NT2/D1 (cell line): ENCODE results near the gene C2CD2.
A peak's percentile ranks its signal among the peaks of the same experiment; 100 is the strongest.

ENCODE experiments used
- DNase-seq: peaks from one replicate; pipeline ENCODE4 v3.0.0-alpha.2; 2011; ENCODE audit warnings: low read depth, low spot score
- H3K27me3 ChIP-seq: 2 replicates; pipeline ENCODE4 v1.6.0; 2011; ENCODE audit warnings: mild to moderate bottlenecking; ENCODE audit not compliant: insufficient read length, insufficient read depth
- H3K36me3 ChIP-seq: 2 replicates; pipeline ENCODE4 v1.6.1; 2011; ENCODE audit warnings: mild to moderate bottlenecking, low read length, mixed read lengths; ENCODE audit not compliant: insufficient read depth, insufficient read length
- H3K4me1 ChIP-seq: 2 replicates; pipeline ENCODE4 v1.5.1; 2011; ENCODE audit not compliant: insufficient read depth, insufficient read length
- H3K4me3 ChIP-seq: 2 replicates; pipeline ENCODE4 v1.5.1; 2011; ENCODE audit warnings: low read depth; ENCODE audit not compliant: insufficient read length
- H3K9ac ChIP-seq: 2 replicates; pipeline ENCODE4 v1.6.0; 2011; ENCODE audit warnings: low read depth; ENCODE audit not compliant: insufficient read length
- H3K9me3 ChIP-seq: 2 replicates; pipeline ENCODE4 v1.5.1; 2011; ENCODE audit warnings: mild to moderate bottlenecking, low read length; ENCODE audit not compliant: insufficient read depth
- SUZ12 ChIP-seq: IDR thresholded peaks from 2 replicates; pipeline ENCODE4 v1.6.1; 2011; ENCODE audit not compliant: insufficient read length, insufficient read depth; ENCODE audit errors: extremely low read depth
- YY1 ChIP-seq: IDR thresholded peaks from 2 replicates; pipeline ENCODE4 v1.6.1; 2011; ENCODE audit not compliant: insufficient read length, insufficient read depth
- ZNF274 ChIP-seq: IDR thresholded peaks from 2 replicates; pipeline ENCODE4 v1.6.1; 2011; ENCODE audit warnings: mild to moderate bottlenecking, low read depth, low read length

C2CD2 gene

DNA sequence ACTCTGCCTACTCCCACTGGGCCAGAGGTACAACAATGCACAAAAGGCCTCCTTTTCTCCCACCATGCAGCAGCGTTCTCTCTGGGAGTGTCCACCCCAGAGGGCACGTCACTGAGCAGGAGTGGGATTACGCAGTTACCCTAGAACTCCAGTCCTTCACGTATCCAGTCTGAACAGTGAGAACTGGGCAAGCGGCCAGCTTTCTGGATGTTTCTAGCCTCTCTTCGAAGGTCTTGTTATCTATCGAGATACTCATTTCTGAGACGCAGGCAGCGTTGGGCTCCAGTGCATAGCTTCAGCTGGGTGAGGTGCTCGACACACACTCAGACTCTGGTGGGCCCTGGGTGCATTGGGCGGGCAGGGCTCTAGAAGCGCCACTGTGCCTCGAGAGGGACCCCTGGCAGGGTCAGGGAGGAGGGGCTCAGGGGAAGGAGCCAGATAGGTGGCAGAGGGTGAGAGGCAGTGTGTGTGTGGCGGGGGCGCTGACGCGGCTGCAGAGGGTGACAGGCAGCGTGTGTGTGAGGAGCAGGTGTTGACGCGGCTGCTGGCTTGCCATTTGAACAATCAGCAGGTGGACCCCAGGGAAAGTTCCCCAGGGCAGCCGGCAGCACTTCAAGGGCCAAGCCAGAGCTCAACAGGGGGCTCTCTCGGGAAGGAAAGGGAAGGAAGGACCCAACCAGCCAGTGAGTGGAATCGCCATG lies 102.6 kb downstream of the C2CD2 start:
- H3K9ac ChIP-seq = peak overlapping the region; percentile 12
- no peak overlapping the region for H3K4me3 ChIP-seq
- TF ChIP-seq SUZ12 = no peak
- no peak for TF ChIP-seq YY1
- TF ChIP-seq ZNF274 = no peak
- no peaks in the 10 kb centered on the region for H3K9me3 ChIP-seq
- no peak for DNase-seq
- H3K27me3 ChIP-seq = no peaks in the 10 kb centered on the region
- H3K36me3 ChIP-seq = peaks cover 50% of the 10 kb centered on the region
- H3K4me1 ChIP-seq = peaks cover 14% of the 10 kb centered on the region

GRCh38 chr21:41850085-41850484 lies 103.7 kb downstream of the C2CD2 start:
- H3K4me1 ChIP-seq = peaks cover 17% of the 10 kb centered on the region

DNA sequence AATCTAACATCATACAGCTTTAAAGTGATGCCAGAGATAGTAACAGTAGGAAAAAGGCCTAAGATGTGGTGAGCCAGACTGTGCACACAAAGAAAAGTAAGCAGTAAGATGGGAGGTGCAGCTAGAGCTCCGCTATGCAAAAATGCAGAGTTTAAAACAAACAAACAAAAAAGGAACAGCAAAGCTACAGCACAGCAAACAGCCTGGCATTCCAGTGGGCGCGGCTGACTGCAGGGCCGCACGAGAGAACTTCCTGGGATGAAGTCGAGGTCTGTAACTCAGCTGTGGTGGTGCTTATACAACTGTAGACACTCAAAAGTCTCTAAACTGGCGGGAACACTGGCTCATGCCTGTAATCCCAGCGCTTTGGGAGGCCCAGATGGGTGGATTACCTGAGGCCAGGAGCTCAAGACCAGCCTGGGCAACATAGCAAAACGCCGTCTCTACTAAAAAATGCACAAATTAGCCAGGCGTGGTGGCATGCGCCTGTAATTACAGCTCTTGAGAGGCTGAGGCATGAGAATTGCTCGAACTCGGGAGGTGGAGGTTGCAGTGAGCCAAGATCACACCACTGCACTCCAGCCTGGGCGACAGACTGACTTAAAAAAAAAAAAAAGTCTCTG lies 104.7 kb downstream of the C2CD2 start:
- TF ChIP-seq SUZ12 (no peak), ZNF274 (no peak), YY1 (no peak)
- no peak for DNase-seq
- peaks cover 17% of the 10 kb centered on the region for H3K4me1 ChIP-seq

More at GRCh38 chr21:41850085-41850484, 103.7 kb downstream of the C2CD2 start:
- TF ChIP-seq SUZ12 (no peak), ZNF274 (no peak)
- H3K27me3 ChIP-seq = no peaks in the 10 kb centered on the region
- no peak for DNase-seq
- peaks cover 44% of the 10 kb centered on the region for H3K36me3 ChIP-seq
- H3K9ac ChIP-seq = no peak overlapping the region
- no peaks in the 10 kb centered on the region for H3K9me3 ChIP-seq
- no peak overlapping the region for H3K4me3 ChIP-seq

GRCh38 chr21:41848533-41848932 lies 105.3 kb downstream of the C2CD2 start:
- H3K4me1 ChIP-seq = peaks cover 15% of the 10 kb centered on the region
- DNase-seq = no peak
- H3K9ac ChIP-seq = no peak overlapping the region
- H3K36me3 ChIP-seq = peaks cover 29% of the 10 kb centered on the region
- no peak for TF ChIP-seq SUZ12
- TF ChIP-seq YY1 = no peak
- TF ChIP-seq ZNF274 = no peak
- no peaks in the 10 kb centered on the region for H3K9me3 ChIP-seq
- no peaks in the 10 kb centered on the region for H3K27me3 ChIP-seq
- H3K4me3 ChIP-seq = no peak overlapping the region

More for the DNA sequence above, 104.7 kb downstream of the C2CD2 start:
- peaks cover 34% of the 10 kb centered on the region for H3K36me3 ChIP-seq
- H3K9me3 ChIP-seq = no peaks in the 10 kb centered on the region
- no peak overlapping the region for H3K4me3 ChIP-seq
- H3K9ac ChIP-seq = peak overlapping the region; percentile 52
- no peaks in the 10 kb centered on the region for H3K27me3 ChIP-seq

DNA sequence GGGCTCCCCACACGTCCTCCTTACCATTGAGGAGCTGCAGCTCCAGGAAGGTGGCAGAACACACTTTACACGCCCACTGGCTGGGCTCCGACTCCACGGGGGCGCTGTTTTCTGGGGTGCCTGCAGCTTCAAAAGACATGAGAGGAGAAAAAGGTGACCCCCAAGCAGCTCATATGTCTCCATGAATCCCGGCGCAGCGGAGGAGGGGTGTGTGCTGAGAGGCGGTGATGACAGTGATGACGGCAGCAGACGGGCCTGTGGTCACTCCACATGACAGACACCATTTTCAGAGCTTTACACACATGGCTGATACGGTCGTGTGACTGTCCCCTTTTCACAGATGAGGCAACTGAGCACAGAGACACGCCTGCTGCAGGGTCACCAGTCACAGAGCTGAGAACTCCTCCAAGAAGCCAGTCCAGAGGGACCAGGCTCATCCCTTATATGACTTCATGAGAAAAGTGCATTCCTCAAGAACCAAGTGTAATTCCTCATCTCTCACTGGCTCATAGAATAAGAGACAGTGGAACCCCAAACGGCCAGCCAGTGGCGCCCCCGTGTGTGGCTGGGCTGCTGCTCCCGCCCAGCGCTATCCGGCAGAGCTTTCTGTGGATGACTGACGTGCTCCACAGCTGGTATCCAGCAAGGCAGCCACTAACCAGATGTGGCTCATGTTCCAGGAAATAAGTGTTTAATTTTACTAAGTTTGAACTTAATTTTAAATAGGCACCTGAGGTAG lies 106.6 kb downstream of the C2CD2 start:
- DNase-seq = no peak
- H3K4me3 ChIP-seq = no peak overlapping the region

GRCh38 chr21:41846536-41846935 lies 107.3 kb downstream of the C2CD2 start:
- Histone ChIP-seq H3K4me1 (peaks cover 14% of the 10 kb centered on the region), H3K4me3 (no peak overlapping the region), H3K27me3 (no peaks in the 10 kb centered on the region), H3K9me3 (peaks cover 6% of the 10 kb centered on the region), H3K36me3 (peaks cover 14% of the 10 kb centered on the region), H3K9ac (peak overlapping the region; percentile 2)
- no peak for TF ChIP-seq ZNF274
- TF ChIP-seq YY1 = no peak
- no peak for TF ChIP-seq SUZ12
- no peak for DNase-seq

More for the DNA sequence above, 106.6 kb downstream of the C2CD2 start:
- TF ChIP-seq ZNF274 = no peak
- no peak for TF ChIP-seq SUZ12
- TF ChIP-seq YY1 = no peak
- Histone ChIP-seq H3K27me3 (no peaks in the 10 kb centered on the region), H3K9ac (peak overlapping the region; percentile 2), H3K9me3 (no peaks in the 10 kb centered on the region), H3K4me1 (peaks cover 14% of the 10 kb centered on the region), H3K36me3 (peaks cover 19% of the 10 kb centered on the region)

DNA sequence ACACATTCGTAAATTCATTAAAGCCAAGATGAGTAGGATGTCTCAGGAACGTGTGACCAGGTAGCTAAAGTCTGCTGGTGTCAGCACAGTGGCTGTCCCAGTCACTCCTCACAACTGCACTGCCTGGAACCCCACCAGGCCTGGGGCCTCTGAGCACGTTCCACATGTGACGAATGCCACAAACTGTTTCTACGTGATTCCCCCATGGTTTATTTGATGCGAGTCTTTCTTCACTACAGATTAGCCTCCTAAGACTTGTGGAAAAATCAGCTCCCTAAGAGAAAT lies 107.8 kb downstream of the C2CD2 start:
- no peaks in the 10 kb centered on the region for H3K27me3 ChIP-seq
- H3K9me3 ChIP-seq = peaks cover 12% of the 10 kb centered on the region
- no peak overlapping the region for H3K9ac ChIP-seq
- H3K36me3 ChIP-seq = peaks cover 8% of the 10 kb centered on the region
- no peak overlapping the region for H3K4me3 ChIP-seq
- no peak for DNase-seq
- H3K4me1 ChIP-seq = peaks cover 14% of the 10 kb centered on the region
- no peak for TF ChIP-seq YY1
- no peak for TF ChIP-seq SUZ12
- no peak for TF ChIP-seq ZNF274
